ENCODE measurements around the gene PARD3B.

GRCh38 chr2:205103699-205104098 is 558.4 kb downstream of the PARD3B start:
- TF ChIP-seq EZH2 (IDR thresholded peaks at IDR 0.05; ENCODE audit: low read depth, low read length, severe bottlenecking), result no peak
- no peak for TF ChIP-seq EGR1 (IDR thresholded peaks at IDR 0.05; ENCODE audit: borderline replicate concordance, low read depth, low read length)
- no peak for TF ChIP-seq CTCF (IDR thresholded peaks at IDR 0.05; ENCODE audit: control extremely low read depth in 1 of 3, insufficient read depth in 1 of 3, low read depth in 1 of 3, low read length in 3 of 3)
- no peak for TF ChIP-seq SP2 (IDR thresholded peaks at IDR 0.05; ENCODE audit: low read length)
- no peak for TF ChIP-seq CEBPB (IDR thresholded peaks at IDR 0.05; ENCODE audit: low read depth, low read length)
- no peak for TF ChIP-seq KDM5A (IDR thresholded peaks at IDR 0.05; ENCODE audit: low read length)

Measured in H1 (cell line).